Neural crest cell (in vitro differentiated cells): ENCODE measurements around the gene NPEPL1. TPM values are rescaled to one million over a fixed set of nuclear protein-coding genes. Genes with fewer than 3 reads are reported as not detected.
A peak's percentile ranks its signal among the peaks of the same experiment; 100 is the strongest.
"Not testable (repeated sequence)": the region's sequence is repeated elsewhere in the genome, so short reads cannot be mapped to it uniquely, and the experiment has no call there.

Experiments
- DNase-seq: peaks from one replicate; pipeline ENCODE4 v3.0.0; 2021; ENCODE audit warnings: low read depth, mixed read lengths, low spot score
- H3K27ac Mint-ChIP-seq: one replicate; pipeline ENCODE4 v1.8.0; 2021; ENCODE audit warnings: mild to moderate bottlenecking, mixed read lengths; ENCODE audit not compliant: unreplicated experiment
- H3K27me3 Mint-ChIP-seq: 2 replicates; pipeline ENCODE4 v1.8.0; 2021; ENCODE audit warnings: low read depth, mild to moderate bottlenecking, mixed read lengths
- H3K36me3 Mint-ChIP-seq: 2 replicates; pipeline ENCODE4 v1.8.0; 2021; ENCODE audit warnings: low read depth, mild to moderate bottlenecking, mixed read lengths
- H3K4me1 Mint-ChIP-seq: 2 replicates; pipeline ENCODE4 v1.8.0; 2021; ENCODE audit warnings: mixed read lengths
- H3K4me3 Mint-ChIP-seq: one replicate; pipeline ENCODE4 v1.8.0; 2021; ENCODE audit warnings: mild to moderate bottlenecking, mixed read lengths
- H3K9me3 Mint-ChIP-seq: 2 replicates; pipeline ENCODE4 v1.8.0; 2021; ENCODE audit warnings: mixed read lengths
- total RNA-seq: library from RNA; stranded (reverse); gene quantifications from 2 replicates; pipeline ENCODE4 v1.2.1, GENCODE V29; 2021
- TF ChIP-seq, protein P1 (sequence below): fragments of 200-600 bp; sonication (generic); conservative IDR thresholded peaks from 2 replicates; pipeline ENCODE4 v1.5.0; 2021; ENCODE audit warnings: antibody characterized with exemption, mild to moderate bottlenecking

The NPEPL1 gene
- total RNA-seq, 1 donor from 2014 or later: 34.0 TPM

DNA sequence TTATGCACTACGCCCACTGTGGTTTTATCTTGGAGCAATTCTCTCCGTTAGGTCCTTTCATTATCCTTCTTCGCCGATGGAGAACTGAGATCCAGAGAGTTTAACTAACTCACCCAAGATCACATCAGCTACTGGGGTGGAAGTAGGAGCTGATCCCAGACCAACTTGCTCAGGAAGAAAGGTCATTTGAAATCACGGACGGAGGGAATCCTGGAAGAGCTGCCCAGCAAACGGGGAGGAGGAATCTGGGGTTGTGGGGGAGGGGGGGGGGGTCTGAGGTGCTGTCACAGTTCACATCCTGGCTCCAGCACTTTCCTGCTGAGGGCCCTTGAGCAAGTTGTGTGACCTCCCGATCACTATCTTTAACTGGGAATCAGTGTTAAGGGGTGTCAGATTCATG, 62.0 kb downstream of the NPEPL1 start:
- TF ChIP-seq, protein P1, sequence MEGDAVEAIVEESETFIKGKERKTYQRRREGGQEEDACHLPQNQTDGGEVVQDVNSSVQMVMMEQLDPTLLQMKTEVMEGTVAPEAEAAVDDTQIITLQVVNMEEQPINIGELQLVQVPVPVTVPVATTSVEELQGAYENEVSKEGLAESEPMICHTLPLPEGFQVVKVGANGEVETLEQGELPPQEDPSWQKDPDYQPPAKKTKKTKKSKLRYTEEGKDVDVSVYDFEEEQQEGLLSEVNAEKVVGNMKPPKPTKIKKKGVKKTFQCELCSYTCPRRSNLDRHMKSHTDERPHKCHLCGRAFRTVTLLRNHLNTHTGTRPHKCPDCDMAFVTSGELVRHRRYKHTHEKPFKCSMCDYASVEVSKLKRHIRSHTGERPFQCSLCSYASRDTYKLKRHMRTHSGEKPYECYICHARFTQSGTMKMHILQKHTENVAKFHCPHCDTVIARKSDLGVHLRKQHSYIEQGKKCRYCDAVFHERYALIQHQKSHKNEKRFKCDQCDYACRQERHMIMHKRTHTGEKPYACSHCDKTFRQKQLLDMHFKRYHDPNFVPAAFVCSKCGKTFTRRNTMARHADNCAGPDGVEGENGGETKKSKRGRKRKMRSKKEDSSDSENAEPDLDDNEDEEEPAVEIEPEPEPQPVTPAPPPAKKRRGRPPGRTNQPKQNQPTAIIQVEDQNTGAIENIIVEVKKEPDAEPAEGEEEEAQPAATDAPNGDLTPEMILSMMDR: no peak
- no peak for DNase-seq
- Mint-ChIP-seq H3K4me3 (no peak overlapping the region), H3K36me3 (no peaks in the 10 kb centered on the region), H3K4me1 (no peaks in the 10 kb centered on the region), H3K27ac (no peak overlapping the region), H3K27me3 (peaks cover 27% of the 10 kb centered on the region), H3K9me3 (no peaks in the 10 kb centered on the region)

DNA sequence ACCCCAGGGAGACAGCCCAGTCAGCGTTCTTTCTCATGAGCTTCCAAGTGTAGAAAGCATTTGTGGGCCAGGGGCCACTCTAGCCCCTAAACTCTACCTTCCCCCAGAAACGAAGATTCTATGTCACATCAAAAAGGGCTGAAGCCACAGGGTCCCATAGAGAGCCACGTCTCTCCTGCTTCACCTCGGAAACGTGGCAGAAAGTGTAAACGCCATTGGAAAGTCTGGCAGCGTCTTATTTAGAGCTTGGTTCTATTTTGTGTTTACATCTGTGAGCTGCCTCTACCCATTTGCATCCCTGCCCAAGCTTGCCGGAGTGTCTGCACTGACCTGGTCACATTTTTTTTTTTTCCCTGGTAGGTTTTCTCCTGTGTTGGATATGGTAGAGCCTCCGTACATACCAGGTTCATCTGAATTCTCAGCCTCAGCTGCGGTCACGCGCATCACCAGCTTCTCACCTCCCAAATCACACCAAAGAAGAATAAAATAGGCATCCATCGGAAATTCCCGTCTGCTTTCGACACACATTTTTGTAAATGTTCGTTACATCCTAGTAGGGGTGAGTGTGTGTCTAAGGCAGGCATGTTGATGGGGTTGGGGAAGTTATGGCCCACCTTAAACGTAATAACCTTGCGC, 62.6 kb downstream of the NPEPL1 start:
- Mint-ChIP-seq H3K27me3 (peaks cover 30% of the 10 kb centered on the region), H3K4me3 (no peak overlapping the region), H3K27ac (peak overlapping the region; percentile 73), H3K36me3 (no peaks in the 10 kb centered on the region), H3K9me3 (no peaks in the 10 kb centered on the region), H3K4me1 (no peaks in the 10 kb centered on the region)
- DNase-seq: no peak
- TF ChIP-seq, protein P1: no peak

DNA sequence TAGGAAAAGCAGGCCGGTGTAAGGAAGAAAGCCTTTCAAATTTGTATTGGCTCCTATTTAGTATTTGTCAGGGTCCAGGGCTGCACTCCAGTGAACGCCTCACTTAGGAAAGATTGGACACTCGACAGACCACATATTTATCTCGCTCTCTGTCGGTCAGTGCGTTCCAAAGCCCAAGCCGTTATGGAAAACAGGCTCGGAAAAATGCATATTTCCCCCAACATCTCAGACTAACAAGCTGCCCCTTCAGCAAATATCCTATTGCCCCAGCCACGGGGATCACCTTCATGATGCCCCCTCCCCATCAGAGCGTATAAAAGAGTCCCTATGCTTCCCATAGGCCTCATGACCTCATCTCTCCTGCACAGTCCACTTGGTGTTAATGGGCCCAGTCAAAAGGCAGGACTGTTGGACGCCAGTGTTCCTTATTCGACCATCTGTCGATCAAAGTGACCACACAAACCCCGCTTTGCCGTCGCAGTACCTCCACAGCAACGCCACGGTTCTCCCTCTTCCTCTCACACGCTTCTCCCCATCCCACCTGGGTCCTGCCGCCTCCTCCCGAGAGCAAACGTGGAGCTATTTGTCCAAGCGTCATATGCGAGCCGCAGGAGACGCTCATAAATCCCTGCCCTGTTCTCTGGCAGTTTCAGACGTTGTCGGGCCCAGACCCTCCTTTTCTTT, 63.3 kb downstream of the NPEPL1 start:
- H3K27me3 Mint-ChIP-seq: peaks cover 28% of the 10 kb centered on the region
- H3K36me3 Mint-ChIP-seq: no peaks in the 10 kb centered on the region
- H3K4me1 Mint-ChIP-seq: no peaks in the 10 kb centered on the region
- H3K9me3 Mint-ChIP-seq: no peaks in the 10 kb centered on the region
- H3K4me3 Mint-ChIP-seq: no peak overlapping the region
- TF ChIP-seq, protein P1: no peak
- DNase-seq: no peak
- no peak overlapping the region for H3K27ac Mint-ChIP-seq

DNA sequence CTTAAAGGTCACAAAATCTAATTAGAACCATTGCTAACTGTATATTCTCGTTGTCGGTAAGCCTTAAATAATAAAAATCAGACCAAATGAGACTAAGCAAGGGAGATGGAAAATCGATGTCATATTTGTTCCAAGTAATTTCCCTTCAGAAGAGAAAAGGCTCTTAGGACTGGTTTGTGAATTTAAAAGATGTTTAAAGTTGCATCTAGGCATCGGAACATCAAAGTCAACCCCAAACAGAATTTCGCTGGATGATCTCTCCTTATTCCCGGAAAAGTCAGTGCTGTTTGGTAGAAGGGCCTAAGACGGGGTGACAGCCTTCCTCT, 63.8 kb downstream of the NPEPL1 start:
- DNase-seq: no peak

DNA sequence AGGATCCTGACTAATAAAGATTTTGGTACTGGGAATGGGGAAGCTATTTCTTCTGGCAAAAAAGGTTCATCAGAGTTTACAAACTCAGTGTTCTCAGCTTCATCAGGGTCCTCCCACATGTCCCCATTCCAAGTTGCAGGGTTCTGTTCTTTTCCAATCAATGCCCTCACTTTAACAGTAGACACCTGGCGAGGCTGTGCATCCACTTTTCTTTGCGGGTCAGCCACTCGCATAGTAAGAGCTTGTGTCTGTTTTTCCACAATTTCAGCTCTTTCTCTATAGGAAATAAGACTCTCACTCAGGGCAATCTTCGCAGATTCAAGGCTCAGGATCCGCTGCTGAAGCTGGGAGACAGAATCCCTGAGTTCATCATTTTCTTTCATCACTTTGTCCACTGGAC, 65.0 kb downstream of the NPEPL1 start:
- H3K27ac Mint-ChIP-seq, DNase-seq, H3K36me3 Mint-ChIP-seq, H3K4me1 Mint-ChIP-seq, H3K9me3 Mint-ChIP-seq, H3K4me3 Mint-ChIP-seq: not testable (repeated sequence)
- peaks cover 34% of the 10 kb centered on the region for H3K27me3 Mint-ChIP-seq

More for the DNA sequence above, 63.8 kb downstream of the NPEPL1 start:
- H3K36me3 Mint-ChIP-seq: no peaks in the 10 kb centered on the region
- no peak overlapping the region for H3K27ac Mint-ChIP-seq
- H3K9me3 Mint-ChIP-seq: no peaks in the 10 kb centered on the region
- TF ChIP-seq, protein P1: no peak
- no peak overlapping the region for H3K4me3 Mint-ChIP-seq
- peaks cover 30% of the 10 kb centered on the region for H3K27me3 Mint-ChIP-seq
- no peaks in the 10 kb centered on the region for H3K4me1 Mint-ChIP-seq

DNA sequence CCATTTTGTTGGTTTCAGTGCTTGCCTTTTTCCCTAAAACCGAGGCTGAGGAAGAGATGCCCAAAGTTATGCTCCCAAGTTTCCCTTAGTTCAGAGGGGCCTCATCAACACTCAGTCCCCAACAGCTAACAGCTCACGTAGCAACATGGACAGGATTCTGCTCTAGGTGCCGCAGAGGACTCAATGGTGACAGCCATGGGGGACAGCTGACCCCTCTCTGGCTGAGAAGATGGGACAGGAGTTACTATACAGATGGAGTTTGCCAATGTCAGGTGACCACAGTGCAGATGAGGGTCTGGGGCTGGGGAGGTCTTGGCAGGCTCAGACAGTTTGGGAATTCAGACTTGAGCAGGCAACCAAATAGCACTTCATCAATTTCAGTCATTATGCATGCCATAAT, 67.3 kb downstream of the NPEPL1 start:
- no peak for DNase-seq
- H3K9me3 Mint-ChIP-seq: peaks cover 9% of the 10 kb centered on the region
- no peak overlapping the region for H3K4me3 Mint-ChIP-seq
- peaks cover 25% of the 10 kb centered on the region for H3K27me3 Mint-ChIP-seq
- TF ChIP-seq, protein P1: no peak
- H3K36me3 Mint-ChIP-seq: no peaks in the 10 kb centered on the region
- no peaks in the 10 kb centered on the region for H3K4me1 Mint-ChIP-seq
- H3K27ac Mint-ChIP-seq: no peak overlapping the region
